GM18909 (cell line): ENCODE results near the gene CLEC6A.
"Not testable (repeated sequence)": the region's sequence is repeated elsewhere in the genome, so short reads cannot be mapped to it uniquely, and the experiment has no call there.

Experiments
- ATAC-seq: cut with Tn5 transposase; IDR thresholded peaks from one replicate; pipeline ENCODE4 v1.9.1; 2021; ENCODE audit warnings: mild to moderate bottlenecking; ENCODE audit not compliant: unreplicated experiment, poor library complexity

CLEC6A gene

GRCh38 chr12:8491646-8492530, 36.1 kb downstream of the CLEC6A start:
- ATAC-seq, result no peak

GRCh38 chr12:8493084-8493483, 37.3 kb downstream of the CLEC6A start:
- peak; percentile 98 for ATAC-seq

DNA sequence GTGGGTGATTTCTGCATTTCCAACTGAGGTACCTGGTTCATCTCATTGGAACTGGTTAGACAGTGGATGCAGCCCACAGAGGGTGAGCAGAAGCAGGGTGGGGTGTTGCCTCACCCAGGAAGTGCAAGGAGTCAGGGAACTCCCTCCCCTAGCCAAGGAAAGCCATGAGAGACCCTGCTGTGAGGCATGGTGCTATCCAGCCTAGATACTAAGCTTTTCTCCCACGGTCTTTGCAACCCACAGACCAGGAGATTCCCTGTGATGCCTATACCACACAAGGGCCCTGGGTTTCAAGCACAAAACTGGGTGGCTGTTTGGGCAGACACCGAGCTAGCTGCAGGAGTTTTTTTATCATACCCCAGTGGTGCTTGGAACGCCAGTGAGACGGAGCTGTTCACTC, 39.9 kb downstream of the CLEC6A start:
- ATAC-seq, result not testable (repeated sequence)

DNA sequence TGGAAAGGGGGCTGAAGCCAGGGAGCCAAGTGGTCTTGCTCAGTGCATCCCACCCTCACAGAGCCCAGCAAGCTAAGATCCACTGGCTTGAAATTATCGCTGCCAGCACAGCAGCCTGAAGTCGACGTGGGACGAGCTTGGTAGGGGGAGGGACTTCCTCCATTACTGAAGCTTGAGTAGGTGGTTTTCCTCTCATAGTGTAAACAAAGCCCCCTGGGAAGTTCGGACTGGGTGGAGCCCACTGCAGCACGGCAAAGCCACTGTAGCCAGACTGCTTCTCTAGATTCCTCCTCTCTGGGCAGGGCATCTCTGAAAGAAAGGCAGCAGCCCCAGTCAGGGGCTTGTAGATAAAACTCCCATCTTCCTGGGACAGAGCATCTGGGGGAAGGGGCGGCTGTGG, 40.3 kb downstream of the CLEC6A start:
- ATAC-seq, result not testable (repeated sequence)

DNA sequence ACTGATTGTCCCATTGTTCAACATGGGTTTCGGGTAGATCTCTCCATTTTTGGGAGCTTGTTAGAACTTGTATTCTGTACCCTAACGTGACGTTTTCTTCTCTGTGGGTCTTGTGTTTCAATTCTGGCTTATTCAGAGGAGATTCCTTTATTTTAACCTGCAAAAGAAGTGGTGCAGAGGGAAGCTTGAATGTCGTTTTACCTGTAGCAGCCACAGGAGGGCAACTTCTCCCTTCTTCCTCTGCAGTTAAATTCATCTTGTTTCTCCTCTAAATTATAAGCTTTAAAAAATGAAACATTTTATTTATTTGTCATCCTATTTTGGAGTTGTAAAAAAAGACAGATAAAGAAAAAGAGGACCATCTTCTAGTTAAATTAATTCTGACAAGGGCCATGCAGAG, 43.9 kb downstream of the CLEC6A start:
- no peak for ATAC-seq

GRCh38 chr12:8501720-8502119, 46.0 kb downstream of the CLEC6A start:
- no peak for ATAC-seq

- no peak for ATAC-seq
These were observed 48.6 kb downstream of the CLEC6A start for GRCh38 chr12:8504351-8504750.

DNA sequence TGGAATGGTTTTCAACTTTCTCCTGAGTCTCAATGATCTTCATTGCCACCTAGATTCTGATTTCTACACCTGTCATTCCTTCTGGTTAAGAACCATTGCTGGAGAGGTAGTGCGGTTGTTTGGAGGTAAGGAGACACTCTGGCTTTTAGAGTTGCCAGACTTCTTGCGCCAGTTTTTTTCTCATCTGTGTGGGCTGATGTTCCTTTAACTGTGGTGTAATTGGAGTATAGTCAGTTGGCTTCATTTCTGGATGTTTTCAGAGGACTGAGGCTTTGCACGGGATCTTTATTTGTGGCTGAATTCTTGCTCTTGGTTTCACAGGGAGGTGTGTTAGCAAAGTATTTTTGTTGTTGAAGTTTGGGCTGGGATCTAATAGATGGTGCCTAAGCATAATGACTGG, 51.8 kb downstream of the CLEC6A start:
- no peak for ATAC-seq

GRCh38 chr12:8508223-8508622, 52.5 kb downstream of the CLEC6A start:
- ATAC-seq, result no peak

- no peak for ATAC-seq
These were observed 53.4 kb downstream of the CLEC6A start for GRCh38 chr12:8508910-8509841.

GRCh38 chr12:8513256-8513655, 57.5 kb downstream of the CLEC6A start, which contains the start of gene CLEC4D:
Gene CLEC4D, plus strand, starts transcription at chr12:8513503. Its CDS starts 230 bp downstream, at chr12:8513733.
- no peak for ATAC-seq

DNA sequence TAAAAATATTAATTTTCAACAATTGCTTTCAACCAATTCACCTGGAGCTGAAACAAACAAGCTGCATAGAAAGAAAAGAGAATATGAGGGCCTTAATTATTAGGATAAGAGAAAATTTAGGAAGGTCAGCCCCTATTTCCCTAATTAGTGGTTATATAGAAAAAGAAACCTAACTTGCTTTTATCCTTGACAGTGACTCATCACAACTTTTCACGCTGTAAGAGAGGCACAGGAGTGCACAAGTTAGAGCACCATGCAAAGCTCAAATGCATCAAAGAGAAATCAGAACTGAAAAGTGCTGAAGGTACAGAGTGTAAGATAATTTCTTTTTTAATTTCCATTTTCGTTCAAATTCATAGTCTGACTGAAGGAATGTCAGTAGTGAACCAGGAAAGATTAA, 62.2 kb downstream of the CLEC6A start:
- ATAC-seq, result no peak

- ATAC-seq, result no peak
These were observed 63.4 kb downstream of the CLEC6A start for GRCh38 chr12:8519171-8519570.

- no peak for ATAC-seq
These were observed 71.7 kb downstream of the CLEC6A start for GRCh38 chr12:8527250-8528130.
